ENCODE measurements around the gene C11orf97. TPM values are rescaled to one million over a fixed set of nuclear protein-coding genes. Genes with fewer than 3 reads are reported as not detected.

C11orf97 gene
- total and polyA plus RNA-seq, 2 of the 13 experiments (the other 11 are each of a cell fraction or from before 2014, with no cell fraction given) = 0.35 TPM; not detected in 1

- TF ChIP-seq ZNF709 (CRISPR knock-in tag; IDR thresholded peaks at IDR 0.05) = no peak
- no peak for TF ChIP-seq ATRX (CRISPR knock-in tag; IDR thresholded peaks at IDR 0.05; ENCODE audit: borderline replicate concordance)
- TF ChIP-seq ZNF124 (CRISPR knock-in tag; IDR thresholded peaks at IDR 0.05) = no peak
- no peak for TF ChIP-seq ZNF564 (CRISPR knock-in tag; IDR thresholded peaks at IDR 0.05)
- TF ChIP-seq GABPA (IDR thresholded peaks at IDR 0.05; ENCODE audit: low read depth, low read length) = no peak
- no peak for TF ChIP-seq GABPA (CRISPR knock-in tag; IDR thresholded peaks at IDR 0.05; ENCODE audit: low read depth)
- TF ChIP-seq MLLT10 (CRISPR knock-in tag; IDR thresholded peaks at IDR 0.05) = no peak
Measured at GRCh38 chr11:94559361-94559760, 47.1 kb downstream of the C11orf97 start (continued).

- no peak overlapping the region for H3K4me3 ChIP-seq (replicated peaks in 1 of 3; ENCODE audit: insufficient read depth in 1 of 3, low read depth in 2 of 3, low read length in 3 of 3)
- no peak overlapping the region for H3K9ac ChIP-seq (ENCODE audit: insufficient read depth, low read depth, low read length)
- DNase-seq (ENCODE audit: low spot score) (no peak), ATAC-seq (no peak), FAIRE-seq (no peak)
- H3K36me3 ChIP-seq (replicated peaks in 1 of 2; ENCODE audit: control insufficient read depth in 1 of 2, insufficient read depth in 2 of 2, low read length in 2 of 2) = no peaks in the 10 kb centered on the region
- H3K27me3 ChIP-seq (ENCODE audit: control insufficient read depth in 1 of 2, insufficient read depth in 2 of 2, low read length in 2 of 2) = no peaks in the 10 kb centered on the region
- no peaks in the 10 kb centered on the region for H3K79me2 ChIP-seq (ENCODE audit: insufficient read depth, low read length)
- no peak overlapping the region for H3K27ac ChIP-seq (ENCODE audit: extremely low read length, insufficient read depth, low read length)
- no TSS peak for BruUV-seq (replicated peaks)
- CTCF ChIA-PET (ENCODE audit: low intra/inter-chr PET ratio, low total read pairs) = no interaction called here
- TF ChIP-seq ZNF704 (CRISPR knock-in tag; IDR thresholded peaks at IDR 0.05; ENCODE audit: borderline replicate concordance) = no peak
- no peaks in the 10 kb centered on the region for H4K20me1 ChIP-seq (ENCODE audit: insufficient read depth, low read length)
- H3K4me1 ChIP-seq (ENCODE audit: insufficient read depth, low read length) = no peaks in the 10 kb centered on the region
- in situ Hi-C loops (cut with HindIII; ENCODE audit: extremely low pct_ligation_motif_present, low pct_unique_long_range_greater_than_20kb) (no loop called here), intact Hi-C loops (cut with micrococcal nuclease; ENCODE audit: unreplicated experiment) (no loop called here)
- 68% methylated on average over 3 of the region's 3 CpGs for WGBS (ENCODE audit: low lambda C conversion rate)
- no peaks in the 10 kb centered on the region for H3K9me3 ChIP-seq (ENCODE audit: low read length)
- no peak overlapping the region for H2AFZ ChIP-seq (ENCODE audit: low read length)
- POLR2A ChIA-PET = no interaction called here
- H3K4me2 ChIP-seq (ENCODE audit: low read depth, low read length) = no peak overlapping the region
Measured at GRCh38 chr11:94560834-94561233, 48.6 kb downstream of the C11orf97 start.

Measured in HepG2 (cell line).